CD4-positive, alpha-beta T cell (primary cell): ENCODE data around the gene SDC4. TPM values are rescaled to one million over a fixed set of nuclear protein-coding genes. Genes with fewer than 3 reads are reported as not detected.

Experiments
- ATAC-seq: fragments of 200-7000 bp; cut with Tn5 transposase; one replicate; pipeline ENCODE4 v1.10.0; 2022; ENCODE audit warnings: mild to moderate bottlenecking; ENCODE audit not compliant: poor library complexity
- CTCF ChIA-PET: fragments of 350-600 bp; sonication (Branson Sonifier 250); formaldehyde crosslinking; loops from one replicate; lab custom pipeline; 2021; ENCODE audit warnings: antibody characterized with exemption, inconsistent platforms; lab: Charles Lee
- POLR2A ChIA-PET: fragments of 350-600 bp; sonication (Branson Sonifier 250); formaldehyde crosslinking; loops from one replicate; lab custom pipeline; 2021; ENCODE audit warnings: antibody characterized with exemption, inconsistent platforms; lab: Charles Lee
- DNase-seq, 14 experiments: peaks; one replicate each; pipeline ENCODE4 v3.0.0-alpha.2; 2013 to 2020; ENCODE audit warnings: mixed read lengths in 2 of 14
- H3K27ac ChIP-seq, 2 donors: one replicate each; pipeline versions ENCODE4 v1.5.1 to v1.7.0; 2013; ENCODE audit warnings: low read length in 2 of 2, low read depth in 1 of 2, mild to moderate bottlenecking in 1 of 2
- H3K27me3 ChIP-seq, 2 experiments: 1 replicate in 1 of 2; 2 replicates in 1 of 2; pipeline versions ENCODE4 v1.6.1 to v1.7.0; 2013; ENCODE audit warnings: low read length in 2 of 2, control low read depth in 1 of 2, mild to moderate bottlenecking in 1 of 2, moderate library complexity in 1 of 2; ENCODE audit not compliant: insufficient read depth in 2 of 2, control insufficient read depth in 1 of 2
- H3K36me3 ChIP-seq: one replicate; pipeline ENCODE4 v1.6.1; 2013; ENCODE audit warnings: low read length, control low read depth; ENCODE audit not compliant: insufficient read depth
- H3K4me1 ChIP-seq: one replicate; pipeline ENCODE4 v1.6.1; 2013; ENCODE audit warnings: low read length, control low read depth; ENCODE audit not compliant: insufficient read depth
- H3K4me3 ChIP-seq: one replicate; pipeline ENCODE4 v1.5.1; 2013; ENCODE audit warnings: mild to moderate bottlenecking, low read length, moderate library complexity
- H3K9me3 ChIP-seq, 2 experiments: 1 replicate in 1 of 2; 2 replicates in 1 of 2; pipeline versions ENCODE4 v1.6.1 to v1.7.0; 2013; ENCODE audit warnings: low read length in 2 of 2, mild to moderate bottlenecking in 2 of 2, control low read depth in 1 of 2, moderate library complexity in 1 of 2; ENCODE audit not compliant: control insufficient read depth in 1 of 2, insufficient read depth in 1 of 2
- H3K27ac Mint-ChIP-seq: one replicate; pipeline ENCODE4 v1.8.0; 2020; ENCODE audit warnings: mixed read lengths
- H3K27me3 Mint-ChIP-seq: one replicate; pipeline ENCODE4 v1.8.0; 2021; ENCODE audit warnings: mixed read lengths
- H3K36me3 Mint-ChIP-seq: one replicate; pipeline ENCODE4 v1.8.0; 2021; ENCODE audit warnings: low read depth, mixed read lengths
- H3K4me1 Mint-ChIP-seq: one replicate; pipeline ENCODE4 v1.8.0; 2021; ENCODE audit warnings: low read depth, mixed read lengths
- H3K4me3 Mint-ChIP-seq: one replicate; pipeline ENCODE4 v1.8.0; 2020; ENCODE audit warnings: mild to moderate bottlenecking, mixed read lengths
- H3K9me3 Mint-ChIP-seq: one replicate; pipeline ENCODE4 v1.8.0; 2020; ENCODE audit warnings: mixed read lengths
- intact Hi-C, 2 experiments: fragments of 100-400 bp; cut with DNase I in 1 of 2; cut with micrococcal nuclease in 1 of 2; formaldehyde crosslinking; loops; one replicate each; pipeline versions ENCODE4 v1.15.1 to v1.9.0; 2023 to 2025; cut with DNase I, micrococcal nuclease
- total RNA-seq, 174 experiments: library from RNA in 2 of 174; stranded (reverse) in 2 of 174; gene quantifications; one replicate each; pipeline ENCODE4 v1.2.3 and lab custom pipeline; 2021 to 2026
- TF ChIP-seq, protein P1 (sequence below): fragments of 200-600 bp; IDR thresholded peaks from one replicate; pipeline ENCODE4 v1.8.0; 2022; ENCODE audit warnings: antibody characterized with exemption, mild to moderate bottlenecking

SDC4 gene
- total RNA-seq, 2 experiments from 2014 or later: 1.0 to 1.1 TPM

DNA sequence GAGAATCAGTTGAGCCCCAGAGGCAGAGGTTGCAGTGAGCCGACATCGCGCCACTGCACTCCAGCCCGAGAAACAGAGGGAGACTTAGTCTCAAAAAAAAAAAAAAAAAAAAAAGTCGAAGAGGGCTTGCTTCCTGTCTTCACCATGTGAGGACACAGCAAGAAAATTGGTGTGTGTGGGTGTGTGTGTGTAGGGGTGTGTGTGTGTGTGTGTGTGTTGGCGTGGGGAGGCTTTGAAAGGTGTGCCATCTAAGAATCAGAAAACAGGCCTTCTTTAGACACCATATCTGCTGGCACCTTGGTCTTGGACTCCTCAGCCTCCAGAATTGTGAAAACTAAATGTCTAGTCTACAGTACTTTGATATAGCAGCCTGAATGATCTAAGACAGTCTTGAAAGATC lies 48.4 kb downstream of the SDC4 start:
- TF ChIP-seq, protein P1, sequence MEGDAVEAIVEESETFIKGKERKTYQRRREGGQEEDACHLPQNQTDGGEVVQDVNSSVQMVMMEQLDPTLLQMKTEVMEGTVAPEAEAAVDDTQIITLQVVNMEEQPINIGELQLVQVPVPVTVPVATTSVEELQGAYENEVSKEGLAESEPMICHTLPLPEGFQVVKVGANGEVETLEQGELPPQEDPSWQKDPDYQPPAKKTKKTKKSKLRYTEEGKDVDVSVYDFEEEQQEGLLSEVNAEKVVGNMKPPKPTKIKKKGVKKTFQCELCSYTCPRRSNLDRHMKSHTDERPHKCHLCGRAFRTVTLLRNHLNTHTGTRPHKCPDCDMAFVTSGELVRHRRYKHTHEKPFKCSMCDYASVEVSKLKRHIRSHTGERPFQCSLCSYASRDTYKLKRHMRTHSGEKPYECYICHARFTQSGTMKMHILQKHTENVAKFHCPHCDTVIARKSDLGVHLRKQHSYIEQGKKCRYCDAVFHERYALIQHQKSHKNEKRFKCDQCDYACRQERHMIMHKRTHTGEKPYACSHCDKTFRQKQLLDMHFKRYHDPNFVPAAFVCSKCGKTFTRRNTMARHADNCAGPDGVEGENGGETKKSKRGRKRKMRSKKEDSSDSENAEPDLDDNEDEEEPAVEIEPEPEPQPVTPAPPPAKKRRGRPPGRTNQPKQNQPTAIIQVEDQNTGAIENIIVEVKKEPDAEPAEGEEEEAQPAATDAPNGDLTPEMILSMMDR: no peak
- H3K36me3 ChIP-seq: no peaks in the 10 kb centered on the region
- no peak for DNase-seq
- H3K27me3 ChIP-seq: peaks cover 1 to 6% of the 10 kb centered on the region in 2 experiments
- no peak overlapping the region for H3K4me3 ChIP-seq
- ATAC-seq: no peak
- Mint-ChIP-seq H3K4me1 (no peaks in the 10 kb centered on the region), H3K36me3 (no peaks in the 10 kb centered on the region), H3K4me3 (no peak overlapping the region), H3K9me3 (no peaks in the 10 kb centered on the region), H3K27me3 (peaks cover 53% of the 10 kb centered on the region), H3K27ac (no peak overlapping the region)
- peaks cover 0 to 4% of the 10 kb centered on the region in 2 experiments for H3K9me3 ChIP-seq
- H3K27ac ChIP-seq: no peak overlapping the region
- H3K4me1 ChIP-seq: no peaks in the 10 kb centered on the region
- intact Hi-C loops: no loop called here
- ChIA-PET CTCF (interaction anchor here (2.2 kb wide), 1 partner anchor 9 kb away, joined by 7 read pairs; no protein-coding TSS in a partner anchor), POLR2A (no interaction called here)

DNA sequence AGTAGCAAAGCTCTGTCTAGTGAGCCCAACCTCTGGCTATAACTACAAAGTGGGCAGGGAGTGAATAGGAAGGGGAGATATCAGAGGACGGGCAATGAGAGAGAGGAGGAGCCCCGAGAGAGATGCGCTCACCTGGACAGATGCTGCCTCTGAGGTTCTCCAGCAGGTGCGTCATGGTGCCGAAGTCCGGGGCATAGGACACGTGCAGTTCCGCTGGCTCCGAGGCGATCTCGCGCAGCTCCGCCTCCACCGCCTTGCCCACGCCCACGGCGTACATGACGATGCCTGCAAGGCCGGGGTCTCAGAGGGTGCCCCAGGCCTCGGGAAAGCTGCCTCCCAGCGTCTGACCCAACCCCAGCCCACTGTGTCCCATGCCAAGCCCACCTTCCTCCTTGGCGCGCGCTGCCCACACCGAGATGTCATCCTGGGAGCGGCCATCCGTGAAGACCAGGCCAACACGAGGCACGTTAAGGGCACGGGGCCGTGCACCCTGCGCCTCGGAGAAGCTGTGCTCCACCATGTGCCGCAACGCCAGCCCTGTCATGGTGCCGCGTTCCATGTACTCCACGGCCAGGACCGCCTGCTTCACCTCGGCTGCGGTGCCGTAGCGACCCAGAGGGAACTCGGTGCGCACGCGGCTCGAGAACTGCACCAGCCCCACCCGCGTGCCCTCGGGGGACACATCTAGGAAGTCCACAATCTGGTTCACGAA lies 50.3 kb downstream of the SDC4 start:
- Mint-ChIP-seq H3K27me3 (peaks cover 53% of the 10 kb centered on the region), H3K27ac (no peak overlapping the region), H3K4me1 (no peaks in the 10 kb centered on the region), H3K36me3 (no peaks in the 10 kb centered on the region), H3K9me3 (no peaks in the 10 kb centered on the region), H3K4me3 (no peak overlapping the region)
- ChIA-PET CTCF (interaction anchor here (0.7 kb wide), 1 partner anchor 14 kb away, joined by 4 read pairs; no protein-coding TSS in a partner anchor), POLR2A (no interaction called here)
- Histone ChIP-seq H3K36me3 (no peaks in the 10 kb centered on the region), H3K27me3 (peaks cover 11 to 19% of the 10 kb centered on the region in 2 experiments), H3K9me3 (no peaks in the 10 kb centered on the region), H3K27ac (no peak overlapping the region), H3K4me3 (no peak overlapping the region), H3K4me1 (peaks cover 11% of the 10 kb centered on the region)
- ATAC-seq: no peak
- TF ChIP-seq, protein P1: no peak
- no peak for DNase-seq
- intact Hi-C loops: no loop called here

DNA sequence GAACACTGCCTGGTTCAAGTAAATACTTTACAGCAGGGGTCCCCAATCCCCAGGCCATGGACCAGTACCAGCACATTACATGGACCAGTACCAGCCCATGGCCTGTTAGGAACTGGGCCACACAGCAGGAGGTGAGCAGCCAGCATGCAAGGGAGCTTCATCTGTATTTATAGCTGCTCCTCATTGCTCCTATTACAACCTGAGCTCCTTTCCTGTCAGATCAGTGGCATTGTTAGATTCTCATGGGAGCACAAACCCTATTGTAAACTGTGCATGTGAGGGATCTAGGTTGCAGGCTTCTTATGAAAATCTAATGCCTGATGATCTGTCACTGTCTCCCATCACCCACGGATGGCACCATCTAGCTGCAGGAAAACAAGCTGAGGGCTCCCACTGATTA lies 53.6 kb downstream of the SDC4 start:
- ChIA-PET POLR2A (interaction anchor here (0.7 kb wide), 1 partner anchor 68 kb away, joined by 3 read pairs; no protein-coding TSS in a partner anchor), CTCF (interaction anchor here (1.0 to 1.6 kb wide), 5 partner anchors 17 to 609 kb away, joined by 3 to 12 read pairs (median 3); partner anchors contain the start of gene SDC4)
- Mint-ChIP-seq H3K27me3 (peaks cover 71% of the 10 kb centered on the region), H3K36me3 (no peaks in the 10 kb centered on the region), H3K4me3 (no peak overlapping the region), H3K4me1 (no peaks in the 10 kb centered on the region), H3K9me3 (no peaks in the 10 kb centered on the region), H3K27ac (no peak overlapping the region)
- H3K27me3 ChIP-seq: peaks cover 15 to 23% of the 10 kb centered on the region in 2 experiments
- no peak for DNase-seq
- H3K4me3 ChIP-seq: no peak overlapping the region
- peaks cover 17% of the 10 kb centered on the region for H3K4me1 ChIP-seq
- TF ChIP-seq, protein P1: no peak
- H3K27ac ChIP-seq: no peak overlapping the region
- intact Hi-C loops: loop anchor here (5.0 kb wide), 2 partner anchors 282 to 607 kb away; no protein-coding TSS in a partner anchor
- no peaks in the 10 kb centered on the region for H3K36me3 ChIP-seq
- no peaks in the 10 kb centered on the region for H3K9me3 ChIP-seq
- ATAC-seq: no peak
